K562 (cell line): ENCODE results near the gene MYH9. TPM values are rescaled to one million over a fixed set of nuclear protein-coding genes. Genes with fewer than 3 reads are reported as not detected.

Experiments used
- CHCHD3 ChIP-seq: fragments of 250-450 bp; sonication (Bioruptor Pico); IDR thresholded peaks from 2 replicates; pipeline ENCODE4 v2.1.2; 2022; ENCODE audit warnings: mild to moderate bottlenecking
- CREB1 ChIP-seq, 2 experiments: sonication (generic) in 1 of 2; formaldehyde crosslinking in 1 of 2; IDR thresholded peaks; 2 replicates each; pipeline versions ENCODE4 v1.6.1 to v1.8.0; 2012 to 2022; ENCODE audit warnings: inconsistent platforms in 1 of 2, mild to moderate bottlenecking in 1 of 2, missing genetic modification reagents in 1 of 2, moderate library complexity in 1 of 2
- CREB3L1 ChIP-seq: fragments of 450-650 bp; IDR thresholded peaks from 2 replicates; pipeline ENCODE4 v1.6.1; 2014; ENCODE audit warnings: low read depth, mild to moderate bottlenecking, moderate library complexity, borderline replicate concordance
- DPF2 ChIP-seq: fragments of 450-650 bp; IDR thresholded peaks from 2 replicates; pipeline ENCODE4 v1.6.1; 2016
- EGR1 ChIP-seq: fragments of 450-650 bp; conservative IDR thresholded peaks from 2 replicates; pipeline ENCODE4 v1.6.1; 2017; ENCODE audit warnings: mild to moderate bottlenecking
- EP400 ChIP-seq: fragments of 450-650 bp; IDR thresholded peaks from 2 replicates; pipeline ENCODE4 v1.6.1; 2017; ENCODE audit warnings: antibody characterized with exemption, mild to moderate bottlenecking, moderate library complexity
- ETV5 ChIP-seq: sonication (generic); formaldehyde crosslinking; IDR thresholded peaks from 2 replicates; pipeline ENCODE4 v1.4.0; 2020; ENCODE audit warnings: low read depth, mild to moderate bottlenecking, missing genetic modification reagents
- FOSL1 ChIP-seq: fragments of 200-800 bp; sonication (Bioruptor generic); conservative IDR thresholded peaks from 2 replicates; pipeline ENCODE4 v1.6.1; 2016; ENCODE audit warnings: missing genetic modification characterization, missing compliant biosample characterization
- JUND ChIP-seq, 2 experiments: IDR thresholded peaks; 2 replicates in 1 of 2; 3 replicates in 1 of 2; pipeline ENCODE4 v1.6.1; 2011; ENCODE audit warnings: borderline replicate concordance in 2 of 2, low read depth in 2 of 2, low read length in 2 of 2, improper control_type of control experiment in 1 of 2, missing biosample characterization in 1 of 2, missing genetic modification characterization in 1 of 2, missing genetic modification reagents in 1 of 2
- MCM2 ChIP-seq: fragments of 450-650 bp; IDR thresholded peaks from 2 replicates; pipeline ENCODE4 v1.6.1; 2017; ENCODE audit warnings: low read depth, mild to moderate bottlenecking
- MCM5 ChIP-seq: fragments of 450-650 bp; IDR thresholded peaks from 2 replicates; pipeline ENCODE4 v1.6.1; 2016; ENCODE audit warnings: low read depth
- NBN ChIP-seq: fragments of 450-650 bp; IDR thresholded peaks from 2 replicates; pipeline ENCODE4 v1.6.1; 2016; ENCODE audit warnings: low read depth, mild to moderate bottlenecking
- NKRF ChIP-seq: fragments of 450-650 bp; IDR thresholded peaks from 2 replicates; pipeline ENCODE4 v1.6.1; 2016; ENCODE audit warnings: borderline replicate concordance
- NR1H2 ChIP-seq: sonication (generic); formaldehyde crosslinking; IDR thresholded peaks from 2 replicates; pipeline ENCODE4 v1.4.0; 2020; ENCODE audit warnings: mild to moderate bottlenecking, missing genetic modification reagents
- POLR2G ChIP-seq: fragments of 200-400 bp; formaldehyde crosslinking; IDR thresholded peaks from 2 replicates; pipeline ENCODE4 v1.6.1; 2017; ENCODE audit warnings: low read depth, mild to moderate bottlenecking, antibody characterized with exemption, low read length, moderate library complexity
- RCOR1 ChIP-seq, 2 experiments: IDR thresholded peaks; 2 replicates each; pipeline ENCODE4 v1.6.1; 2012; ENCODE audit warnings: low read depth in 2 of 2, low read length in 2 of 2, borderline replicate concordance in 1 of 2, improper control_type of control experiment in 1 of 2
- SLC30A9 ChIP-seq: fragments of 250-450 bp; sonication (Bioruptor Pico); IDR thresholded peaks from 2 replicates; pipeline ENCODE4 v1.8.0; 2022; ENCODE audit warnings: mild to moderate bottlenecking, moderate library complexity
- SMARCA4 ChIP-seq: fragments of 450-650 bp; IDR thresholded peaks from 2 replicates; pipeline ENCODE4 v1.6.1; 2016
- TCF3 ChIP-seq: sonication (generic); formaldehyde crosslinking; IDR thresholded peaks from 2 replicates; pipeline ENCODE4 v1.4.0; 2020; ENCODE audit warnings: mild to moderate bottlenecking, missing genetic modification reagents
- TFAP4 ChIP-seq: sonication (generic); formaldehyde crosslinking; IDR thresholded peaks from 2 replicates; pipeline ENCODE4 v1.8.0; 2022; ENCODE audit warnings: missing genetic modification reagents, mild to moderate bottlenecking, moderate library complexity, borderline replicate concordance
- USF1 ChIP-seq: sonication (generic); formaldehyde crosslinking; IDR thresholded peaks from 2 replicates; pipeline ENCODE4 v1.9.0; 2022; ENCODE audit warnings: mild to moderate bottlenecking, missing genetic modification reagents
- ZBTB17 ChIP-seq: fragments of 450-650 bp; formaldehyde crosslinking; IDR thresholded peaks from 2 replicates; pipeline ENCODE4 v1.4.0; 2020; ENCODE audit warnings: mild to moderate bottlenecking
- ZNF507 ChIP-seq: conservative IDR thresholded peaks from 2 replicates; pipeline ENCODE4 v1.6.1; 2017; ENCODE audit warnings: missing genetic modification characterization, missing compliant biosample characterization
- ZNF696 ChIP-seq: fragments of 250-450 bp; sonication (Bioruptor Pico); conservative IDR thresholded peaks from 2 replicates; pipeline ENCODE4 v1.4.0; 2020; ENCODE audit warnings: mild to moderate bottlenecking, moderate library complexity
- polyA plus RNA-seq, 8 experiments: library from polyadenylated mRNA; depleted of rRNA in 4 of 8; stranded (reverse) in 5 of 8; unstranded in 3 of 8; fragments of >200 nt; fragmentation: Nextera tagmentation in 2 of 8; fragmentation: Illumina TruSeq in 1 of 8; extraction: Ambion mirVana in 2 of 8; extraction: Trizol in 1 of 8; gene quantifications; 2 replicates each; pipeline versions ENCODE4 v1.2.1 to v1.2.3, GENCODE V29; 2011 to 2014; ENCODE audit warnings: inconsistent platforms in 1 of 8, missing spikeins in 1 of 8
- total RNA-seq, 7 experiments: library from RNA; depleted of rRNA in 6 of 7; stranded (reverse); fragments of >200 nt in 6 of 7; fragmentation: Illumina TruSeq in 2 of 7; extraction: Trizol in 2 of 7; gene quantifications; 2 replicates each; pipeline versions ENCODE4 v1.2.1 to v1.2.3, GENCODE V29; 2011 to 2021; ENCODE audit warnings: low replicate concordance in 1 of 7

MYH9 gene
- total and polyA plus RNA-seq, 9 of the 15 experiments (the other 6 are each of a cell fraction or from before 2014, with no cell fraction given) = 0.71 to 111 (median 24.6) TPM

- TF ChIP-seq TFAP4 (CRISPR knock-in tag) (peak; percentile 70; the same call in 1 of the 2 replicates), EP400 (0 out of 2 replicates have a peak, but pooled peaks have one; percentile 43), POLR2G (peak; percentile 43; the same call in 1 of the 2 replicates), MCM2 (no peak), EGR1 (peak; percentile 51), MCM5 (no peak), CREB3L1 (peak; percentile 57; the same call in 1 of the 2 replicates), FOSL1 (tag) (no peak), CREB1 (IDR thresholded peaks at IDR 0.05) (peak; percentile 58), CREB1 (CRISPR knock-in tag; IDR thresholded peaks at IDR 0.05) (no peak), DPF2 (peak; percentile 81), ZBTB17 (CRISPR knock-in tag) (no peak), RCOR1 (IDR thresholded peaks at IDR 0.05; ENCODE audit: borderline replicate concordance in 1 of 2, low read depth in 2 of 2, low read length in 2 of 2) (peak in 1 of 2 experiments; percentile 50; a peak in 1 of 4 replicates), NR1H2 (CRISPR knock-in tag) (no peak), SMARCA4 (peak; percentile 54; the same call in 1 of the 2 replicates), SLC30A9 (CRISPR knock-in tag) (no peak), ZNF696 (CRISPR knock-in tag) (no peak), NBN (0 out of 2 replicates have a peak, but pooled peaks have one; percentile 39), USF1 (CRISPR knock-in tag) (no peak), NKRF (peak; percentile 26; the same call in 1 of the 2 replicates), ZNF507 (tag) (no peak), JUND (IDR thresholded peaks at IDR 0.05; ENCODE audit: borderline replicate concordance, low read depth, low read length) (no peak; the same call in 1 of the 2 replicates), JUND (tag; IDR thresholded peaks at IDR 0.05; ENCODE audit: borderline replicate concordance, low read depth, low read length) (no peak; the same call in 2 of the 3 replicates), ETV5 (CRISPR knock-in tag) (peak; percentile 37; the same call in 1 of the 2 replicates), TCF3 (CRISPR knock-in tag) (peak; percentile 91), CHCHD3 (no peak)
These were observed 53.5 kb downstream of the MYH9 start (continued) for GRCh38 chr22:36334081-36334820.
